ENCODE measurements around the gene HBP1.

- TF ChIP-seq CTCF (IDR thresholded peaks at IDR 0.05; ENCODE audit: insufficient read depth, low read length) (no peak), REST (IDR thresholded peaks at IDR 0.05; ENCODE audit: insufficient replicate concordance, low read depth) (no peak), POLR2AphosphoS5 (IDR thresholded peaks at IDR 0.05; ENCODE audit: low read depth) (no peak), GABPA (IDR thresholded peaks at IDR 0.05; ENCODE audit: low read depth) (no peak), SPI1 (IDR thresholded peaks at IDR 0.05; ENCODE audit: borderline replicate concordance, low read depth) (no peak)
These were observed 33.1 kb downstream of the HBP1 start for GRCh38 chr7:107201795-107202450.

All from HL-60 (cell line).